ENCODE measurements around the gene WNT11. TPM values are rescaled to one million over a fixed set of nuclear protein-coding genes. Genes with fewer than 3 reads are reported as not detected.

WNT11 gene
- total RNA-seq, 4 donors from 2014 or later, result 20.4 to 137 (median 39.1) TPM

- no peak for TF ChIP-seq CTCF (IDR thresholded peaks at IDR 0.05)
- DNase-seq (ENCODE audit: low spot score) (no peak), ATAC-seq (ENCODE audit: low FRiP score) (no peak)
Measured at GRCh38 chr11:76139314-76139713, 67.0 kb downstream of the WNT11 start.

Other genes starting within 250 kb of the WNT11 start
- gene THAP12, start 174.6 kb upstream of the WNT11 start, total RNA-seq, result 10 to 100 TPM; 35.4 to 59.9 (median 42.7) TPM
- 1 to 10 TPM in 3 of 4 donors, under 1 TPM in 1; 0.96 to 2.0 (median 1.4) TPM for gene GVQW3, start 174.8 kb upstream of the WNT11 start, total RNA-seq
- gene EMSY, start 238.5 kb upstream of the WNT11 start, total RNA-seq, result 10 to 100 TPM; 12.8 to 59.3 (median 20.6) TPM

All from omental fat pad (tissue), 4 donors.